B cell (primary cell): ENCODE data around the gene ITPR1.

ENCODE experiments used
- EZH2 ChIP-seq: IDR thresholded peaks from 2 replicates; pipeline ENCODE4 v1.6.1; 2012; ENCODE audit warnings: borderline replicate concordance, low read depth, mild to moderate bottlenecking, moderate library complexity, low read length; ENCODE audit not compliant: insufficient read depth, poor library complexity, severe bottlenecking
- TF ChIP-seq, protein P1 (sequence below): fragments of 200-600 bp; IDR thresholded peaks from one replicate; pipeline ENCODE4 v1.8.0; 2022; ENCODE audit warnings: antibody characterized with exemption, mild to moderate bottlenecking

DNA sequence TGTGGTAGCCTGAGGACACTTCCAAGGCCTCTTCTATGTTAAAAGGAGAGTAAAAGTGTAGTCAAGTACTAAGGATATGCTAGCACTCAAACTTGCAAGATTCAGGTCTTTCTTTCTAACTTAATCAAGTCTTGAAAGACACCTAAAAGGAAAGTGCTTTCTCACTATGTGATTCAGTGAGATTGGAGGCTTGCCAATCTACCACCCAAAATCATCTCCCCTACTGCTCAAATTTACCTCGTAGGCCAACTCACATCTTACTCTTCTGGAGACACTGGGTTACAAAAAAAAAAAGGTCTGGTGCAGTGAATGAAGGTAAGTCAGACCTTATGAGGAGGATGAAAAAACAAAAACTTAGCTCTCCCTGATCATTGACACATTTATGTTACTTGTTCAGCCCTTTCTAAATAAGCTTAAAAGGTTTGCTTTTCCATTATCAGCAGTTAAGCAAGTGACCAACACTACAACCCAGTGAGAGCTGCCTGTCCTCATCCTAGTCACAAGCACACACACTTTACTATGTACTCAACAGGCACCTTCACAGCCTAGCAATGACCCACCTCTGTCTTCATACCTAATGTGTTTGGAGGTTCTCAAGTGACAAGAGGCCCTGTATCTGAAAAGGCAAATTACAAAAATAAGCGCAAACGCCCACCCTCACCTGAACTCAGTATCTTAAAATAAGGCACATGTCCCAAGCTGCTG, 45.7 kb upstream of the ITPR1 start:
- TF ChIP-seq, protein P1, sequence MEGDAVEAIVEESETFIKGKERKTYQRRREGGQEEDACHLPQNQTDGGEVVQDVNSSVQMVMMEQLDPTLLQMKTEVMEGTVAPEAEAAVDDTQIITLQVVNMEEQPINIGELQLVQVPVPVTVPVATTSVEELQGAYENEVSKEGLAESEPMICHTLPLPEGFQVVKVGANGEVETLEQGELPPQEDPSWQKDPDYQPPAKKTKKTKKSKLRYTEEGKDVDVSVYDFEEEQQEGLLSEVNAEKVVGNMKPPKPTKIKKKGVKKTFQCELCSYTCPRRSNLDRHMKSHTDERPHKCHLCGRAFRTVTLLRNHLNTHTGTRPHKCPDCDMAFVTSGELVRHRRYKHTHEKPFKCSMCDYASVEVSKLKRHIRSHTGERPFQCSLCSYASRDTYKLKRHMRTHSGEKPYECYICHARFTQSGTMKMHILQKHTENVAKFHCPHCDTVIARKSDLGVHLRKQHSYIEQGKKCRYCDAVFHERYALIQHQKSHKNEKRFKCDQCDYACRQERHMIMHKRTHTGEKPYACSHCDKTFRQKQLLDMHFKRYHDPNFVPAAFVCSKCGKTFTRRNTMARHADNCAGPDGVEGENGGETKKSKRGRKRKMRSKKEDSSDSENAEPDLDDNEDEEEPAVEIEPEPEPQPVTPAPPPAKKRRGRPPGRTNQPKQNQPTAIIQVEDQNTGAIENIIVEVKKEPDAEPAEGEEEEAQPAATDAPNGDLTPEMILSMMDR = no peak
- TF ChIP-seq EZH2 = no peak
